Testis (tissue), 3 donors: Measurements from ENCODE around the gene TMEM151B. TPM values are rescaled to one million over a fixed set of nuclear protein-coding genes. Genes with fewer than 3 reads are reported as not detected.

Experiments used
- DNase-seq: peaks from one replicate; pipeline ENCODE4 v3.0.0-alpha.2; 2019
- H3K27ac ChIP-seq, 2 donors: fragments of 200-600 bp; sonication (generic); one replicate each; pipeline ENCODE4 v1.5.1; 2019
- H3K27me3 ChIP-seq: fragments of 200-600 bp; sonication (generic); one replicate; pipeline ENCODE4 v1.5.1; 2019
- H3K36me3 ChIP-seq: fragments of 200-600 bp; sonication (generic); one replicate; pipeline ENCODE4 v1.5.1; 2017; ENCODE audit warnings: low read depth; ENCODE audit errors: missing control alignments
- H3K4me1 ChIP-seq: fragments of 200-600 bp; sonication (generic); one replicate; pipeline ENCODE4 v1.5.1; 2019
- H3K4me3 ChIP-seq, 2 donors: fragments of 200-600 bp; sonication (generic); one replicate each; pipeline ENCODE4 v1.5.1; 2017 to 2019
- H3K9me3 ChIP-seq: fragments of 200-600 bp; sonication (generic); one replicate; pipeline ENCODE4 v1.5.1; 2017
- CTCF ChIP-seq, 3 experiments: fragments of 450-650 bp in 2 of 3; fragments of 200-600 bp in 1 of 3; sonication (generic) in 1 of 3; IDR thresholded peaks; one replicate each; pipeline ENCODE4 v1.5.1; 2016 to 2019; ENCODE audit warnings: antibody characterized with exemption in 3 of 3, mild to moderate bottlenecking in 2 of 3, moderate library complexity in 1 of 3
- POLR2A ChIP-seq: fragments of 450-650 bp; IDR thresholded peaks from one replicate; pipeline ENCODE4 v1.6.1; 2017; ENCODE audit warnings: antibody characterized with exemption, mild to moderate bottlenecking, moderate library complexity
- WGBS, 2 donors: methylation state at CpG; one replicate each; pipeline ENCODE4 v1.1.5; 2018; 5-methylcytosine and 5-hydroxymethylcytosine counted together
- intact Hi-C: fragments of 100-400 bp; cut with DNase I; formaldehyde crosslinking; loops from one replicate; pipeline ENCODE4 v1.15.1; 2023; ENCODE audit warnings: low total_unique reads
- polyA plus RNA-seq: library from polyadenylated mRNA; stranded (reverse); fragments of 350-450 nt; fragmentation: Illumina TruSeq; extraction: RNeasy Lipid Tissue Mini Kit (QIAGEN cat#74804); gene quantifications from one replicate; pipeline ENCODE4 v1.2.3, GENCODE V29; 2014; ENCODE audit warnings: low read depth, low replicate concordance; ENCODE audit not compliant: insufficient read depth
- total RNA-seq, 2 donors: library from RNA; depleted of rRNA; stranded (reverse); fragments of >200 nt; gene quantifications; one replicate each; pipeline ENCODE4 v1.2.3, GENCODE V29; 2016

Gene TMEM151B
- total and polyA plus RNA-seq, 3 donors from 2014 or later: 1.3 to 2.8 (median 1.6) TPM

- no peaks in the 10 kb centered on the region for H3K27me3 ChIP-seq
- peaks cover 77% of the 10 kb centered on the region for H3K4me1 ChIP-seq
- no peaks in the 10 kb centered on the region for H3K9me3 ChIP-seq
- peak overlapping the region; percentile 49 to 82 for H3K27ac ChIP-seq
- 11 to 17% methylated on average over 24 to 26 of the region's 26 CpGs for WGBS, 2 donors
- intact Hi-C loops: no loop called here
- DNase-seq: no peak
- TF ChIP-seq CTCF (IDR thresholded peaks at IDR 0.05) (no peak), POLR2A (no peak)
- H3K4me3 ChIP-seq: peak overlapping the region; percentile 62 to 68
- no peaks in the 10 kb centered on the region for H3K36me3 ChIP-seq
These were observed 47.5 kb upstream of the TMEM151B start for GRCh38 chr6:44222486-44223318.

- 1% methylated on average over 72 of the region's 73 CpGs; no CpG with 5 or more reads in 1 of the 2 donors for WGBS, 2 donors
- Histone ChIP-seq H3K27ac (peak within 1 kb of the TSS; percentile 49 to 82), H3K4me3 (peak within 1 kb of the TSS; percentile 62 to 68), H3K9me3 (no peaks in the 10 kb centered on the region), H3K4me1 (peaks cover 77% of the 10 kb centered on the region), H3K27me3 (no peaks in the 10 kb centered on the region), H3K36me3 (no peaks in the 10 kb centered on the region)
- intact Hi-C loops: no loop called here
- DNase-seq: peak; percentile 84
- TF ChIP-seq POLR2A (no peak), CTCF (IDR thresholded peaks at IDR 0.05) (peak in 1 of 3 experiments; percentile 2)
These were observed 46.8 kb upstream of the TMEM151B start, which contains the start of gene SLC29A1 for GRCh38 chr6:44223319-44224028. Gene SLC29A1, plus strand, starts transcription at chr6:44223595. Its CDS starts 3,719 bp downstream, at chr6:44227314.

- H3K4me1 ChIP-seq: peaks cover 83% of the 10 kb centered on the region
- TF ChIP-seq CTCF (IDR thresholded peaks at IDR 0.05) (no peak), POLR2A (no peak)
- H3K27ac ChIP-seq: peak overlapping the region; percentile 49 to 82
- no peaks in the 10 kb centered on the region for H3K36me3 ChIP-seq
- peak overlapping the region; percentile 62 to 68 for H3K4me3 ChIP-seq
- WGBS, 2 donors: 9 to 14% methylated on average over 12 to 18 of the region's 18 CpGs
- no peak for DNase-seq
- intact Hi-C loops: no loop called here
- no peaks in the 10 kb centered on the region for H3K27me3 ChIP-seq
- H3K9me3 ChIP-seq: no peaks in the 10 kb centered on the region
These were observed 46.0 kb upstream of the TMEM151B start for GRCh38 chr6:44224029-44224964.

GRCh38 chr6:44224965-44225305 is 45.3 kb upstream of the TMEM151B start:
- Histone ChIP-seq H3K27me3 (no peaks in the 10 kb centered on the region), H3K4me1 (peaks cover 84% of the 10 kb centered on the region), H3K9me3 (no peaks in the 10 kb centered on the region), H3K4me3 (no peak overlapping the region), H3K27ac (peak overlapping the region; percentile 24 to 82), H3K36me3 (no peaks in the 10 kb centered on the region)
- TF ChIP-seq CTCF (IDR thresholded peaks at IDR 0.05) (no peak), POLR2A (no peak)
- intact Hi-C loops: no loop called here
- WGBS, 2 donors: 90% methylated on average over 4 of the region's 4 CpGs
- DNase-seq: no peak
